HEK293T (cell line): ENCODE data around the gene GTF2H4.

ENCODE experiments used
- CTCF ChIA-PET: fragments of 350-600 bp; formaldehyde crosslinking; extraction: SDS; loops from one replicate; lab custom pipeline; 2021; ENCODE audit warnings: antibody characterized with exemption, inconsistent platforms; lab: Yijun Ruan, JAX
- POLR2A ChIA-PET: fragments of 350-600 bp; formaldehyde crosslinking; extraction: SDS; loops from one replicate; lab custom pipeline; 2020; ENCODE audit warnings: antibody characterized with exemption, inconsistent platforms; lab: Yijun Ruan, JAX
- DNase-seq: peaks from one replicate; pipeline ENCODE4 v3.0.0; 2012; ENCODE audit warnings: mixed read lengths; ENCODE audit errors: extremely low spot score
- ARNT ChIP-seq: fragments of 450-650 bp; IDR thresholded peaks from 2 replicates; pipeline ENCODE4 v1.6.1; 2017; ENCODE audit warnings: mild to moderate bottlenecking
- BHLHE40 ChIP-seq: fragments of 450-650 bp; IDR thresholded peaks from 2 replicates; pipeline ENCODE4 v1.6.1; 2016; ENCODE audit warnings: mild to moderate bottlenecking, moderate library complexity, borderline replicate concordance
- CTBP1 ChIP-seq: fragments of 450-650 bp; IDR thresholded peaks from 2 replicates; pipeline ENCODE4 v1.6.1; 2016; ENCODE audit warnings: borderline replicate concordance
- ELF4 ChIP-seq: fragments of 450-650 bp; IDR thresholded peaks from 2 replicates; pipeline ENCODE4 v1.6.1; 2017; ENCODE audit warnings: antibody characterized with exemption
- FOXA1 ChIP-seq: fragments of 450-650 bp; IDR thresholded peaks from 2 replicates; pipeline ENCODE4 v1.6.1; 2016; ENCODE audit warnings: mild to moderate bottlenecking
- FOXK2 ChIP-seq: fragments of 450-650 bp; IDR thresholded peaks from 2 replicates; pipeline ENCODE4 v1.6.1; 2016; ENCODE audit warnings: mild to moderate bottlenecking
- FOXM1 ChIP-seq: fragments of 450-650 bp; IDR thresholded peaks from 2 replicates; pipeline ENCODE4 v1.6.1; 2017; ENCODE audit warnings: mild to moderate bottlenecking, borderline replicate concordance
- HDGF ChIP-seq: fragments of 450-650 bp; IDR thresholded peaks from 2 replicates; pipeline ENCODE4 v1.6.1; 2017; ENCODE audit warnings: antibody characterized with exemption, borderline replicate concordance
- L3MBTL2 ChIP-seq: fragments of 450-650 bp; conservative IDR thresholded peaks from 2 replicates; pipeline ENCODE4 v1.6.1; 2016; ENCODE audit warnings: mild to moderate bottlenecking
- LEF1 ChIP-seq: fragments of 450-650 bp; IDR thresholded peaks from 2 replicates; pipeline ENCODE4 v1.6.1; 2017; ENCODE audit warnings: mild to moderate bottlenecking, borderline replicate concordance
- NFRKB ChIP-seq: fragments of 450-650 bp; IDR thresholded peaks from 2 replicates; pipeline ENCODE4 v1.6.1; 2016; ENCODE audit warnings: mild to moderate bottlenecking, moderate library complexity
- PKNOX1 ChIP-seq: fragments of 450-650 bp; IDR thresholded peaks from 2 replicates; pipeline ENCODE4 v1.6.1; 2016
- SP1 ChIP-seq: fragments of 450-650 bp; IDR thresholded peaks from 2 replicates; pipeline ENCODE4 v1.6.1; 2017
- SUZ12 ChIP-seq: fragments of 450-650 bp; IDR thresholded peaks from 2 replicates; pipeline ENCODE4 v1.6.1; 2016; ENCODE audit warnings: mild to moderate bottlenecking
- TARDBP ChIP-seq: fragments of 450-650 bp; IDR thresholded peaks from 2 replicates; pipeline ENCODE4 v1.6.1; 2016
- ZNF384 ChIP-seq: fragments of 450-650 bp; IDR thresholded peaks from 2 replicates; pipeline ENCODE4 v1.6.1; 2016

Gene GTF2H4

GRCh38 chr6:30882759-30883684 lies 25.0 kb upstream of the GTF2H4 start:
- DNase-seq, result no peak
- ChIA-PET CTCF (interaction anchor here (0.5 to 1.9 kb wide), 6 partner anchors 32 to 204 kb away, joined by 3 to 6 read pairs (median 4); partner anchors contain the start of gene VARS2), POLR2A (interaction anchor here (0.8 to 1.9 kb wide), 7 partner anchors 19 to 267 kb away, joined by 3 to 7 read pairs (median 4); partner anchors contain the start of genes MDC1 and VARS2)
- TF ChIP-seq SUZ12 (no peak), PKNOX1 (no peak), NFRKB (no peak), TARDBP (no peak), HDGF (no peak), ELF4 (no peak), LEF1 (no peak), FOXM1 (no peak), FOXA1 (no peak), FOXK2 (no peak), SP1 (no peak), CTBP1 (no peak), ARNT (no peak), BHLHE40 (no peak), L3MBTL2 (no peak), ZNF384 (no peak)

- peak; percentile 61 for DNase-seq
These were observed 24.1 kb upstream of the GTF2H4 start, which contains the start of gene DDR1 for GRCh38 chr6:30883685-30884520. TSS of gene DDR1 (plus strand) at chr6:30884519. CDS start at chr6:30888730, 4,211 bp downstream.

GRCh38 chr6:30884521-30885480 lies 23.2 kb upstream of the GTF2H4 start:
- CTCF ChIA-PET, result interaction anchor here (0.9 to 1.6 kb wide), 4 partner anchors 55 to 212 kb away, joined by 3 to 5 read pairs (median 4); partner anchors contain the start of gene DHX16
- DNase-seq, result no peak
- POLR2A ChIA-PET, result interaction anchor here (0.7 to 2.1 kb wide), 8 partner anchors 12 to 71 kb away, joined by 3 to 10 read pairs (median 4); partner anchors contain the start of genes GTF2H4 and VARS2
- TF ChIP-seq SP1, result no peak
- TF ChIP-seq FOXK2, result no peak
- TF ChIP-seq TARDBP, result no peak
- TF ChIP-seq L3MBTL2, result no peak
- no peak for TF ChIP-seq HDGF
- no peak for TF ChIP-seq ARNT
- TF ChIP-seq LEF1, result no peak
- no peak for TF ChIP-seq ZNF384
- no peak for TF ChIP-seq SUZ12
- TF ChIP-seq FOXM1, result no peak
- no peak for TF ChIP-seq ELF4

More at GRCh38 chr6:30883685-30884520, 24.1 kb upstream of the GTF2H4 start, which contains the start of gene DDR1:
- CTCF ChIA-PET, result interaction anchor here (0.9 to 1.6 kb wide), 4 partner anchors 54 to 212 kb away, joined by 3 to 5 read pairs (median 4); partner anchors contain the start of gene DHX16
- no peak for TF ChIP-seq PKNOX1
- TF ChIP-seq SP1, result no peak
- TF ChIP-seq LEF1, result no peak
- TF ChIP-seq HDGF, result no peak
- TF ChIP-seq TARDBP, result no peak
- no peak for TF ChIP-seq SUZ12
- no peak for TF ChIP-seq ZNF384
- no peak for TF ChIP-seq ELF4
- no peak for TF ChIP-seq CTBP1
- TF ChIP-seq NFRKB, result no peak
- TF ChIP-seq FOXA1, result no peak
- no peak for TF ChIP-seq FOXM1
- TF ChIP-seq ARNT, result no peak
- POLR2A ChIA-PET, result interaction anchor here (0.7 to 2.1 kb wide), 9 partner anchors 20 to 268 kb away, joined by 3 to 10 read pairs (median 4); partner anchors contain the start of genes GTF2H4 and VARS2

GRCh38 chr6:30885481-30885998 lies 22.5 kb upstream of the GTF2H4 start:
- POLR2A ChIA-PET, result interaction anchor here (0.7 to 2.1 kb wide), 5 partner anchors 11 to 28 kb away, joined by 3 to 10 read pairs (median 6); partner anchors contain the start of genes GTF2H4 and VARS2
- TF ChIP-seq FOXK2, result no peak
- TF ChIP-seq ARNT, result no peak
- no peak for TF ChIP-seq NFRKB
- TF ChIP-seq FOXM1, result no peak
- TF ChIP-seq TARDBP, result no peak
- DNase-seq, result no peak
- CTCF ChIA-PET, result interaction anchor here (1.0 kb wide), 1 partner anchor 9 kb away, joined by 3 read pairs; no protein-coding TSS in a partner anchor
